Esophagus mucosa (tissue), 1 donor: Measurements from ENCODE around the gene SELENOO. TPM values are rescaled to one million over a fixed set of nuclear protein-coding genes. Genes with fewer than 3 reads are reported as not detected.
"Not testable (repeated sequence)": the region's sequence is repeated elsewhere in the genome, so short reads cannot be mapped to it uniquely, and the experiment has no call there.

Source experiments
- ATAC-seq: fragments of 200-7000 bp; cut with Tn5 transposase; one replicate; pipeline ENCODE4 v1.9.1; 2020
- total RNA-seq: library from RNA; stranded (reverse); gene quantifications from one replicate; pipeline ENCODE4 v1.2.4, GENCODE V29; 2023
- donor health status: DM: yes; HTN: yes; CAD: no.

Gene SELENOO
- total RNA-seq: 13.3 TPM

DNA sequence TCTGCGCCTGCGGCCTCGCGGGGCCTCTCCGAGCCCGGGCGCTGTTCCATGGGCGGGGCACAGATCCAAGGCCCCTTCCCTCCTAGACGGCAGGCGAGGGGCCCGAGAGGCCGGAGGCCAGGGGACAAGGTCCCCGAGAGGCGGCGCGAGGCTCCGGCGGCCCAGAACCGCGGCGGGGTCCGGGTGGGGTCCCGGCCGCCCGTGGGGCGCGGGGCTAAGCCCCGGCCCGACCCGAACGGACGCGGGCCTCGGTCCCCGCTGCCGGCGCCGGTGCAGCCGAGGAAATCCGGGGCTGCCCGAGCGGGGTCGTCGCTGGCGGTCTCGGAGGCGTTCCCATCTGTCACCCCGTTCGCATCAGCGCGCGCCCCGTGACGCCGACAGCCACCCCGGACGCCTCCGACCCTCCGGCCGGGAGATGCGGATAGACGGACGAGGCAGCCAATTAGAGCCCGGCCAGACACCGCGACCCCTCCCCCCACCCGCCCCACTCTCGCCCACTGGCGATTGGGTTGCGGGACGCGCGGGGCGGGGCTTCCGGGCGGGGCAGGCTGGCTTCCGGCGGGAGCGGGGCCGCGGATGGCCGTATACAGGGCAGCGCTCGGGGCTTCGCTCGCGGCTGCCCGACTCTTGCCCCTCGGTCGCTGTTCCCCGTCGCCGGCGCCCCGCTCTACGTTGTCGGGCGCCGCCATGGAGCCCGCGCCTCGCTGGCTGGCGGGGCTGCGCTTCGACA lies at the start of gene SELENOO:
SELENOO (plus strand) TSS at position 551 of the 730 bp plus-strand sequence; CDS start at position 577, 26 bp downstream.
- ATAC-seq: peak; percentile 85

GRCh38 chr22:50151571-50152537 lies 49.0 kb upstream of the SELENOO start:
- ATAC-seq: no peak

- ATAC-seq: no peak
Measured at GRCh38 chr22:50153056-50153755, 47.6 kb upstream of the SELENOO start.

- no peak for ATAC-seq
Measured at GRCh38 chr22:50153756-50154140, 47.1 kb upstream of the SELENOO start.

DNA sequence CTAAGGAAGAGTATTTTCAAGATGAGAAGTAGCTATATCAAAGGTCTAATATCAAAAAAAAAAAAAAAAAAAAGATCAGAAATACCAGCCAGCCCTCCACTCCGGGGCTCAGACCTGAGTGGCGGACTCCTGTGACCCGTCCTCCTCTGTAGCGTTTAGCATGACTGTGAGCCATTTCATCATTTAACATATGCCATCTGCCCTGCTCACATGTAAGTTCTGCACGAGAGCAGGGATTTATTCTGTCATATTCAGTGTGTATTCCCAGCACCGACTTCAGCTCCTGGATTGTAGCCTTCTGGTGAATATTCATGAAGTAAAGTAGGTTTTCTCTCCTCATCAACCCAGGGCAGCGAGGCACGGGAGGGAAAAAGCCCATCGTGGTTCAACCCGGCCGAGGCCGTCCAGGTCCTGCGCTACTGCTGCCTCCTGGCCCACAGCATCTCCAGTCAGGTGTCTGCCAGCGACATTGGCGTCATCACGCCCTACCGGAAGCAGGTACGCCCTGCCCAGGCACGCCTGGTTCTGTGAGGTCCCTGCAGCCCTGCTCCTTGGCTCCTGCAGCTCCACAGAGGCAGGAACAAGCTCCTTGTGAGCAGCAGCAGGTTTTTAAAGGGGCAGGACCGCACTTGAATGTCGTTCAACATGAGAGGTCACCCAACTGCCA lies 43.0 kb upstream of the SELENOO start:
- ATAC-seq: peak; percentile 95

DNA sequence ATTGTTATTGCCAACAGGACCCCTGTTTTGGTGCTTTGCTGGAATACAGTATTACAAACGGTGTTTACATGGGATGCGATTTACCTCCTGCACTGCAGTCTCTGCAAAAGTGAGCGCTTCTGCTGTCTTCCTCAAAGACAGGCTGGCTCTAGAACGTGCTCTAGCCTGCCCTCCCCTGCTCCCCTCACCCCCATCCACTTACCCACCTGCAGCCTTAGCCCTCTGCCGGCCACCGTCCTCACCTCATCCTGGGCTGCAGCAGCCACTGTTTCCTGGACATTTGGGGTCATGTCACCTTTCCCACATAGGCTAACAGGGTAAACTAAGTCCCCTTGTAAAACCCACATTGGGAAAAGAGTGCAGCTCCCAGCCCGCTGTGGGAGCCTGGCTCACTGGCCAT lies 39.9 kb upstream of the SELENOO start:
- ATAC-seq: no peak

- ATAC-seq: no peak
Measured at GRCh38 chr22:50161508-50162390, 39.1 kb upstream of the SELENOO start.

GRCh38 chr22:50162391-50162956 lies 38.3 kb upstream of the SELENOO start:
- no peak for ATAC-seq

- no peak for ATAC-seq
Measured at GRCh38 chr22:50165436-50166123, 35.2 kb upstream of the SELENOO start.

DNA sequence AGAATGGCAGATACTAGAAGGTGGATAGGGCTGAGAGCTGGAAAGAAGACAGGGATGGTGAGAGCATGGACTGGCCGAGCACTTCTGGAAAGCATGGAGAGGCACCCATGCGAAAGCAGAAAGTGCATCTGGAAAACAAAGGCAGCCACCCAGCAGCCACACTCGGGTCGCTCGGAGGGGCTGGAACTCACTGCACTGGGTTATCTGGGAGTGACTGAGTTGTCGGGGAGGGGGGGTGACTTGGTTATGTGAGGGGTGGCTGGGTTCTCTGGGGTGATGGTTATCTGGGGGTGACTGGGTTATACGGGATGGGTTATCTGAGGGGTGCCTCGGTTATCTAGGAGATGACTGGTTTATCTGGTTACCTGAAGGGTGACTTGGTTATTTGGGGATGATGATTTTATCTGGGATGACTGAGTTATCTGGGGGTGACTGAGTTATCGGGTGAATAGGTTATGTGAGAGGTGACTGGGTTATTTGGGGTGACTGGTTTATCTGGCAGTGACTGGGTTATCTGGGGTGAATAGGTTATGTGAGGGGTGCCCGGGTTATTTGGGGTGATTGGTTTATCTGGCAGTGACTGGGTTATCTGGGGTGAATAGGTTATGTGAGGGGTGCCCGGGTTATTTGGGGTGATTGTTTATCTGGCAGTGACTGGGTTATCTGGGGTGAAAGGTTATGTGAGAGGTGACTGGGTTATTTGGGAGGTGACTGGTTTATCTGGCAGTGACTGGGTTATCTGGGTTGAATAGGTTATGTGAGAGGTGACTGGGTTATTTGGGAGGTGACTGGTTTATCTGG lies 32.9 kb upstream of the SELENOO start:
- ATAC-seq: no peak

DNA sequence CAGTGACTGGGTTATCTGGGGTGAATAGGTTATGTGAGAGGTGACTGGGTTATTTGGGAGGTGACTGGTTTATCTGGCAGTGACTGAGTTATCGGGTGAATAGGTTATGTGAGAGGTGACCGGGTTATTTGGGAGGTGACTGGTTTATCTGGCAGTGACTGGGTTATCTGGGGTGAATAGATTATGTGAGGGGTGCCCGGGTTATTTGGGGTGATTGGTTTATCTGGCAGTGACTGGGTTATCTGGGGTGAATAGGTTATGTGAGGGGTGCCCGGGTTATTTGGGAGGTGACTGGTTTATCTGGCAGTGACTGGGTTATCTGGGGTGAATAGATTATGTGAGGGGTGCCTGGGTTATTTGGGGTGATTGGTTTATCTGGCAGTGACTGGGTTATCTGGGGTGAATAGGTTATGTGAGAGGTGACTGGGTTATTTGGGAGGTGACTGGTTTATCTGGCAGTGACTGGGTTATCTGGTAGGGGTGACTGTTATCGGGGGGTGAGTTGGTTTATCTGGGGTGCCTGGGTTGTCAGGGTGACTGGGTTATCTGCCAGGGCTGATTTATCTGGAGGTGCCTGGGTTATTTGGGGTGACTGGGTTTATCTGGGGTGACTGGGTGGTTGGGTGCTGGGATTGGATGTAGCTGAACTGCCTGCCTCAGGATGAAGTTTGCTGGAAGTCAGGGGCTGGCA lies 32.2 kb upstream of the SELENOO start:
- not testable (repeated sequence) for ATAC-seq

DNA sequence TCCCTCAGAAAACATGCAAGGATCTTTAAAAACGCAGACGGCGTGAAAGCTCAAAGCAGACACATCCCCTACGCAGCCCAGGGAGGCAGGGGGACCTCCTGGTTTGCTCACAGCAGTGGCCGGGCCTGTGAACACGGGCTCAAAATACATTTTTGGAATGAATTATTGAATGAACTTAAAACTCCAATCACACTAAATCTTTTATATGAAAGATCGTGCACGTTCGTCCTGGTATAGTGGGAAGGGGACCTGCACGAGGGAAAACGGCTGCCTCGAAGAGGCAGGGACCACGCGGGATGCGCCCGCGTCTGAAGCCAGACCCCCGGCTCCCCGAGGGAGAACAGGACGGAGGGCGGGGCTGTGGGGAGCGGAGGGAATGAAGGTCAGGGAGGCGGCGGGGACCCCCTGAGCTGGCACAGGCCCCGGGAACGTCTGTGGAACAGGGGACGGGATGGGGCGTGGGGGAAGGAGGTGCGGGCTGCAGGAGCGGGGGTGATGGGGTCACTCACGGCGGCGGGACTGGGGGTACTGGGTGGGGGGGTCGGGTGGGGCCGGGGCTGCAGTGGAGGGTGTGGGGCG lies 31.5 kb upstream of the SELENOO start:
- ATAC-seq: no peak

DNA sequence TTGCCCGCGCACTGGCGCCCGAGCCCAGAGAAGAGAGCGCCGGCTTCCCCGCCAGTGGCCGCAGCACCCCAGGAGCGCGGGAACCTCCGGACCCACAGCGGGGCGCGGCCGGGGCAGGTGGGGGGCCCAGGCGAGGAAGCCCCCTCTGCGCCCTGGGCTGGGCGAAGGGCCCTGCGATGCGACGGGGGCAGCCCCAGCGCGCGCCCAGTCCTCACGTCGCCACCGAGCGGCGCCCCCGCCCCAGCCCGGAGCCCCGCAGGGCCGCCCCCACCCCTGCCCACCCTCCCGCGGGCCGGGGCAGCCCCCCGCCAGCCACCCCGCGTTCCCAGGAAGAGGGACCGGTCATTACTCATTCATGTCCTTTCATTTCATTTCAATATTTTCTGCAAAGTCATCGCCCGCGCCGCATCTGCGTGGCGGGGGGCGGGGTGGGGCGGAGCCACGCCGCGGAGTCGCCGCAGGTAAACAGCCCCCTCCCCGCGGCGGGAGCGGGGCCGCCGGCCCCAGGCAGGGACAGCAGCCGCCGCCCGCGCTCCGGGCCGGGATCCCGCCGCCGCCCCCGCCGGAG lies 31.0 kb upstream of the SELENOO start:
- ATAC-seq: peak; percentile 13

DNA sequence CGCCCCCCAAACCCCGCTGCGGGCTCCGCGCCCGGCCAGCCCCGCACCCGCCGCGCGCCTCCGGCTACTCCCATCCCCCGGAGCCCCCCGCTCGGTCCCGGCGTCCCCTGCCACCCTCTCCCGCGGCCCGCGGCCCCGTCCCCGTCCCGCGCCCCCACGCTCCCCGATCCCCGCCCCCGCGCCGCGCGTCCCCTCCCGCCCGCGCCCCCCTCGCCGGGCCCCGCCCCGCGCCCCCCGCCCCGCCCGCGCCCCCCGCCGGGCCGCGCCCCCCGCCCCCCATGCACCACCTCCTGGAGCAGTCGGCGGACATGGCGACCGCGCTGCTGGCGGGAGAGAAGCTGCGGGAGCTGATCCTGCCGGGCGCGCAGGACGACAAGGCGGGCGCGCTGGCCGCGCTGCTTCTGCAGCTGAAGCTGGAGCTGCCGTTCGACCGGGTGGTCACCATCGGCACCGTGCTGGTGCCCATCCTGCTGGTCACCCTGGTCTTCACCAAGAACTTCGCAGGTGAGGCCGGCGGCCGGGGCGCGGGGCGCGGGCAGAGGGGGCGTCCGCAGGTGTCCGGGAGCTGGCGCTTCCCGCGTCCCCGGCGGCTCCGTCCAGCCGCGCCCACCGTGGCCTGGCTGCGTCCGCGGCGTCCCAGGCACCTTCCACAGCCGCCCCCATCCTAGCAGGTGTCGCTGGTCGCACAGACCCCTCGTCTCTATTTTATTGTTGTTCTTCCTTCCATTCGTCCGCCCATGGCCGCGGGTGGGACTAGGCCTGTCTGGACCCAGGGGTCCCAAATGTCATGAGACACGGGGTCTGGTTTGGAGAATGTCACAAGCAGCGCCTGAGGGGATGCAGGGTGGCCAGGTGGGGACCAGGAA lies 30.1 kb upstream of the SELENOO start, which contains the start of gene PANX2:
PANX2 (plus strand) TSS at position 279 of the 866 bp plus-strand sequence; CDS start at position 279, 0 bp downstream.
- no peak for ATAC-seq

DNA sequence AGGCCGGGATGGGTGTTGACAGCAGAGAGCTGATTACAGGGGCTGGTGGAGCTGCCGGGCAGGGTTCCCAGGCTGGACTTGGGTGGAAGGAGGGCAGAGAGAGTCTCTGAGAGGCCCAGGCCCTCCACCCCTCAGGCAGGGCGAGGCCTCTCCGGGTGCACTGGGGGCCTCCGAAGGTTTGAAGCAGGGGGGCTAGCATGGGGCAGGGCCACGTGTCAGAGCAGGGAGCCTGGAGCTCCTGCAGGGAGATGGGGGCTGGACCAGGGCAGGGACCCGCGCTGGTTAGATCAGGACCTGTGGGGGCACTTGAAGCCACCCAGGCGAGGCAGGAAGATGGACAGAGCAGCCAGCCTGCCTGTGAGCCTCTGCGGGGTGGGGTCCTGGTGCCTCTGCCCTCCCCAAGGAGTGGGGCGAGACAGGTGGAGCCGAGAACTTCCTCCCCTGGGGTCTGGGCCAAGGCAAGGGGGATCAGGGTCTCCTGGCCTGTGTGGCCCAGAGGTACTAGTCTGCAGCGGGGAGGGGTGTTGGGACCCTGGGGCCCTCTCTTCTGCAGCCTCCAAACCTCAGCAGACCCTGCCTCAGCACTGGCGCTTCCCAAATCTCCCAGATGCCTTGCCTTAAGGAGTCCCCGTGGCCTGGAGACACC lies 29.4 kb upstream of the SELENOO start:
- peak; percentile 10 for ATAC-seq

- peak; percentile 8 for ATAC-seq
Measured at GRCh38 chr22:50171965-50172421, 28.8 kb upstream of the SELENOO start.
